Adrenal gland (tissue), 12 donors: ENCODE data around the gene RIPK1. TPM values are rescaled to one million over a fixed set of nuclear protein-coding genes. Genes with fewer than 3 reads are reported as not detected.

Source experiments
- DNase-seq, 7 donors: peaks; one replicate each; pipeline ENCODE4 v3.0.0-alpha.2; 2019 to 2020
- H3K27ac ChIP-seq, 5 donors: fragments of 200-600 bp; sonication (generic) in 4 of 5; 1 replicate in 3 of 5; 2 replicates in 2 of 5; pipeline versions ENCODE4 v1.5.1 to v1.8.0; 2016 to 2020; ENCODE audit warnings: mild to moderate bottlenecking in 1 of 5
- H3K27me3 ChIP-seq: fragments of 200-600 bp; 2 replicates; pipeline ENCODE4 v1.8.0; 2021
- H3K36me3 ChIP-seq, 2 donors: fragments of 200-600 bp; replicated peaks in 1 of 2; 1 replicate in 1 of 2; 2 replicates in 1 of 2; pipeline versions ENCODE4 v1.5.1 to v1.8.0; 2018 to 2022
- H3K4me1 ChIP-seq, 2 donors: fragments of 200-600 bp; replicated peaks in 1 of 2; 1 replicate in 1 of 2; 2 replicates in 1 of 2; pipeline versions ENCODE4 v1.5.1 to v1.8.0; 2018 to 2021
- H3K4me3 ChIP-seq, 4 donors: fragments of 200-600 bp; sonication (generic) in 3 of 4; one replicate each; pipeline ENCODE4 v1.5.1; 2016 to 2018
- H3K9me3 ChIP-seq, 3 donors: fragments of 200-600 bp; sonication (generic) in 1 of 3; replicated peaks in 1 of 3; 1 replicate in 2 of 3; 2 replicates in 1 of 3; pipeline versions ENCODE4 v1.5.1 to v1.8.0; 2016 to 2021
- POLR2A ChIP-seq, 2 donors: fragments of 450-650 bp; IDR thresholded peaks; one replicate each; pipeline ENCODE4 v1.6.1; 2017; ENCODE audit warnings: antibody characterized with exemption in 2 of 2, mild to moderate bottlenecking in 2 of 2, moderate library complexity in 1 of 2
- WGBS, 4 donors: extraction: QIAGEN DNeasy Blood & Tissue Kit in 2 of 4; methylation state at CpG; one replicate each; pipeline versions ENCODE4 v1.1.5 to v1.1.7; 2013 to 2017; 5-methylcytosine and 5-hydroxymethylcytosine counted together
- intact Hi-C, 2 donors: fragments of 100-400 bp; cut with DNase I; formaldehyde crosslinking; loops; one replicate each; pipeline versions ENCODE4 v1.14.1 to v1.15.0; 2022 to 2023
- polyA plus RNA-seq, 3 donors: library from polyadenylated mRNA; stranded (reverse); fragments of 200-250 nt in 2 of 3; fragments of 350-450 nt in 1 of 3; fragmentation: Illumina TruSeq in 1 of 3; extraction: RNeasy Lipid Tissue Mini Kit (QIAGEN cat#74804) in 1 of 3; gene quantifications; one replicate each; pipeline ENCODE4 v1.2.3, GENCODE V29; 2013 to 2014
- total RNA-seq, 9 donors: library from RNA; depleted of rRNA in 4 of 9; stranded (reverse); fragments of >200 nt in 4 of 9; fragments of 120-200 nt in 1 of 9; fragmentation: NEBNext Ultra II Directional in 1 of 9; extraction: Animal tissue kit (Norgen Biotek cat#: 25700) in 1 of 9; gene quantifications; one replicate each; pipeline versions ENCODE4 v1.1.0 to v1.2.4, GENCODE V29; 2013 to 2023
- TF ChIP-seq, protein P1 (sequence below), 6 experiments: fragments of 450-650 bp in 4 of 6; fragments of 200-600 bp in 2 of 6; sonication (generic) in 1 of 6; IDR thresholded peaks; 1 replicate in 5 of 6; 2 replicates in 1 of 6; pipeline versions ENCODE4 v1.5.1 to v1.8.0; 2016 to 2021; ENCODE audit warnings: antibody characterized with exemption in 6 of 6, mild to moderate bottlenecking in 2 of 6, moderate library complexity in 1 of 6
- donor health status: healthy with polysubstance abuse.
- donor health status: Bipolar disorder and iron deficiency.
- donor health status: DM: yes; HTN: yes; CAD: no.
- donor health status: DM: no; HTN: no; CAD: no.
- donor health status: DM: no; HTN: no; CAD: no.
- donor health status: DM: yes; HTN: yes; CAD: no.

The RIPK1 gene
- total and polyA plus RNA-seq, 12 donors = 15.7 to 21.7 (median 20.3) TPM

DNA sequence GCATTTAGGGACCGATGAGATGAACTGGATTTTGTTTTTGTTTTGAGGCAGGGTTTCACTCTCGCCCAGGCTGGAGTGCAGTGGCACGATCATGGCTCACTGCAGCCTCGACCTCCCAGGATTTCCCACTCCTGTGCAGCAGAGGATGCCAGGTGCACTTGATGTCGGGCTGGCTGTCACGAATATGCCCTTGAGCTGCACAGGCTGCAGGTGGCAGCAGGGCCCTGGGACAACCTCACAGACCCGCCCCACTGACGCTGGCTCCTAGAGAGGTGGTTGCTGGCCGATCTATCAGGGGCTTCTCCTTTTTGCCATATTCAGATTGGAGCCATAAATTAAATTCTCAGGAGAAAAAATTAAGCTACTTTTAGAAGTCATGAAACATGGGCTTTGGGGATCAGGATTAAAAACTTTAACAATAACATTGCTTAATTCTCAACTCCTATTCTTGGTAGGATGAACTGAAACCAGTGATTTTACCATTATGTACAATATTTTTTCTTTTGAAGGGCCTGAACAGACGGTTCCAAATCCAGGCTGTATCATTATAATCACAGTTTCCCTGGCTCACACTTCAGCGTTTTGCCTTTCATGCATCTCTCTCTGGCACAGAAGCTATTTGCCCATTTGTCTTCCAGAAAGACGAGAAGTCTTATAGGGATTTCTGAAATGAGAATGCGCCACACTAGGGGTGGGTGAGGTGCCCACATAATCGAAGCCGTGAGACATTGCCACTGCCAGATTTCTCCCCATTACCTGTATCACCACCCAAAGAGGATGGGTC lies 36.2 kb upstream of the RIPK1 start:
- H3K4me1 ChIP-seq = no peaks in the 10 kb centered on the region
- H3K27me3 ChIP-seq = no peaks in the 10 kb centered on the region
- H3K4me3 ChIP-seq = no peak overlapping the region
- no peaks in the 10 kb centered on the region for H3K9me3 ChIP-seq
- H3K36me3 ChIP-seq = no peaks in the 10 kb centered on the region
- H3K27ac ChIP-seq = no peak overlapping the region
- DNase-seq = no peak
- intact Hi-C loops = no loop called here
- TF ChIP-seq, protein P1, sequence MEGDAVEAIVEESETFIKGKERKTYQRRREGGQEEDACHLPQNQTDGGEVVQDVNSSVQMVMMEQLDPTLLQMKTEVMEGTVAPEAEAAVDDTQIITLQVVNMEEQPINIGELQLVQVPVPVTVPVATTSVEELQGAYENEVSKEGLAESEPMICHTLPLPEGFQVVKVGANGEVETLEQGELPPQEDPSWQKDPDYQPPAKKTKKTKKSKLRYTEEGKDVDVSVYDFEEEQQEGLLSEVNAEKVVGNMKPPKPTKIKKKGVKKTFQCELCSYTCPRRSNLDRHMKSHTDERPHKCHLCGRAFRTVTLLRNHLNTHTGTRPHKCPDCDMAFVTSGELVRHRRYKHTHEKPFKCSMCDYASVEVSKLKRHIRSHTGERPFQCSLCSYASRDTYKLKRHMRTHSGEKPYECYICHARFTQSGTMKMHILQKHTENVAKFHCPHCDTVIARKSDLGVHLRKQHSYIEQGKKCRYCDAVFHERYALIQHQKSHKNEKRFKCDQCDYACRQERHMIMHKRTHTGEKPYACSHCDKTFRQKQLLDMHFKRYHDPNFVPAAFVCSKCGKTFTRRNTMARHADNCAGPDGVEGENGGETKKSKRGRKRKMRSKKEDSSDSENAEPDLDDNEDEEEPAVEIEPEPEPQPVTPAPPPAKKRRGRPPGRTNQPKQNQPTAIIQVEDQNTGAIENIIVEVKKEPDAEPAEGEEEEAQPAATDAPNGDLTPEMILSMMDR (IDR thresholded peaks at IDR 0.05) = no peak
- no peak for TF ChIP-seq POLR2A (IDR thresholded peaks at IDR 0.05)
- 61 to 68% (median 65%) methylated on average over 14 to 15 of the region's 15 CpGs for WGBS, 4 donors

DNA sequence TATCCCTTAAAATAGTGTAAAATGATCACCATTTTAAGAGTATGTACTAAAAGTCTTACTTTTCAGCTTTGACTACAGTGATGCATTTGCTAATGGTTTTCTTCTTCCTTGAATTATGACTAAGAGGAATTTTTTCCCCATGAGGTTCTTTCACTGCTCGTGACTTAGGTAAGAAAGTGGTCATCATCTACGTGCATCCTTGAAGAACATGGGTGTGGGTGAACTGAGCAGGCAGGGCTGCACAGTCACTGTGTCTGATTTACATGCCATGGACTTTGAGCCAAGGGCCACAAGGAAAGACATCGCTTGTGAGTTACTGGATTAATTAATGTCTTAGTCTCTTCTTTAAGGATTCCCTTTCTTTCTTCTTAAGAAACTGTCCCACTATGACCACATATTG lies 35.3 kb upstream of the RIPK1 start:
- H3K27ac ChIP-seq = no peak overlapping the region
- no peaks in the 10 kb centered on the region for H3K27me3 ChIP-seq
- H3K4me3 ChIP-seq = no peak overlapping the region
- no peak for TF ChIP-seq POLR2A (IDR thresholded peaks at IDR 0.05)
- TF ChIP-seq, protein P1 (IDR thresholded peaks at IDR 0.05) = no peak
- intact Hi-C loops = no loop called here
- no peaks in the 10 kb centered on the region for H3K4me1 ChIP-seq
- DNase-seq = no peak
- no peaks in the 10 kb centered on the region for H3K36me3 ChIP-seq
- WGBS, 4 donors = 87 to 94% (median 90%) methylated on average over 3 of the region's 3 CpGs
- H3K9me3 ChIP-seq = no peaks in the 10 kb centered on the region

DNA sequence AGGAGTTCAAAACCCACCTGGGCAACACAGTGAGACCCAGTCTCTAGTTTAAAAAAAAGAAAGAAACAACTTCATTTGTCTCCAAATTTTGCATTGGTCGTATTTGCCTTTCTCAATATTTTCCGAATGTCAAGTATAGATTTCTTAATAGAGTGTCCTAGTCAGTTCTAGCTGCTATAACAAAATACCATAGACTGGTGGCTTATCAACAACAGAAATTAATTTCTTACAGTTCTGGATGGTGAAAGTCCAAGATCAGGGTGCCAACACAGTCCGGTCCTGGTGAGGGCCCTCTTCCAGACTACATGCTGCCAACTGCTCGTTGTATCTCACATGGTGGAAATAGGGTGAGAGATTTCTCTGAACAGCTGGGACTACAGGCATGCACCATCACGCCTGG lies 34.6 kb upstream of the RIPK1 start:
- intact Hi-C loops = no loop called here
- no peaks in the 10 kb centered on the region for H3K27me3 ChIP-seq
- no peak overlapping the region for H3K4me3 ChIP-seq
- H3K9me3 ChIP-seq = no peaks in the 10 kb centered on the region
- DNase-seq = no peak
- no peak for TF ChIP-seq POLR2A (IDR thresholded peaks at IDR 0.05)
- TF ChIP-seq, protein P1 (IDR thresholded peaks at IDR 0.05) = no peak
- H3K36me3 ChIP-seq = no peaks in the 10 kb centered on the region
- WGBS, 4 donors = 89 to 95% (median 91%) methylated on average over 5 of the region's 5 CpGs
- H3K4me1 ChIP-seq = no peaks in the 10 kb centered on the region
- H3K27ac ChIP-seq = no peak overlapping the region

DNA sequence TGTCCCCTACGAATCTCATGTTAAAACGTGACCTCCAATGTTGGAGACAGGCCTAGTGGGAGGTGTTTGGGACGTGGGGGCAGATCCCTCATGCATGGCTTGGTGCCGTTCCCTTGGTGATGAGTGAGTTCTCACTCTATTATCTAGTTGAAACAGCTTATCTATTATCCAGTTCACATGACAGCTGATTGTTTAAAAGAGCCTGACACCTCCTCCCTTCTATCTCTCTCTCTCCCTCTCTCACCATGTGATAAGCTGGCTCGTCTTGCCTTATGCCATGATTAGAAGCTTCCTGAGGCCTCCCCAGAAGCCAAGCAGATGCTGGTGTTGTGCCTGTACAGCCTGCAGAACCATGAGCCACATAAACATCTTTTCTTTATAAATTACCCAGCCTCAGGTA lies 32.9 kb upstream of the RIPK1 start:
- Histone ChIP-seq H3K4me1 (no peaks in the 10 kb centered on the region), H3K27me3 (no peaks in the 10 kb centered on the region), H3K4me3 (no peak overlapping the region), H3K36me3 (no peaks in the 10 kb centered on the region), H3K27ac (no peak overlapping the region), H3K9me3 (no peaks in the 10 kb centered on the region)
- TF ChIP-seq, protein P1 (IDR thresholded peaks at IDR 0.05) = no peak
- no peak for TF ChIP-seq POLR2A (IDR thresholded peaks at IDR 0.05)
- WGBS, 4 donors = 66 to 78% (median 71%) methylated on average over 5 of the region's 5 CpGs
- intact Hi-C loops = no loop called here
- DNase-seq = no peak
